NCI-H748 (cell line): ENCODE data around the gene MBD5.
A peak's percentile ranks its signal among the peaks of the same experiment; 100 is the strongest.

Experiments
- DNase-seq: peaks from one replicate; lab custom pipeline; 2025; ENCODE audit not compliant: unreplicated experiment; lab: John Stamatoyannopoulos, UW

MBD5 gene

GRCh38 chr2:148022882-148023281 is 2.0 kb downstream of the MBD5 start:
- no peak for DNase-seq

GRCh38 chr2:148023861-148024260 is 3.0 kb downstream of the MBD5 start:
- DNase-seq: no peak

DNA sequence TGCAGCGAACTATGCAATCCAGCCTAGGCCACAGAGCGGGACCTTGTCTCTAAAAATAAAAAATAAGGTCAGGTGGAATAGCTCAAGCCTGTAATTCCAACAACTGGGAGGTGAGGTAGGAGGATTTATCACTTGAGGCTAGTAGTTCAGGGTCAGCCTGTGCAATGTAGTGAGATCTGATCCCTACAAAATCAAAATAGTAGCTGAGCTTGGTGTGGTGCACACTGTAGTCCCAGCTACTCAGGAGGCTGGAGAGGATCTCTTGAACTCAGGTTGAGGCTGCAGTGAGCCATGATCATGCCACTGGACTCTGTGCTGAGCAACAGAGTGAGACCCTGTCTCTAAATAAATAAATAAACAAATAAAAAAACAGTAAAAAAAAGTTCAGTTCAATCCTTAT is 5.7 kb downstream of the MBD5 start:
- no peak for DNase-seq

GRCh38 chr2:148027822-148028221 is 6.9 kb downstream of the MBD5 start:
- no peak for DNase-seq

- no peak for DNase-seq
These were observed 7.9 kb downstream of the MBD5 start for GRCh38 chr2:148028781-148029180.

GRCh38 chr2:148031152-148031551 is 10.3 kb downstream of the MBD5 start:
- no peak for DNase-seq

DNA sequence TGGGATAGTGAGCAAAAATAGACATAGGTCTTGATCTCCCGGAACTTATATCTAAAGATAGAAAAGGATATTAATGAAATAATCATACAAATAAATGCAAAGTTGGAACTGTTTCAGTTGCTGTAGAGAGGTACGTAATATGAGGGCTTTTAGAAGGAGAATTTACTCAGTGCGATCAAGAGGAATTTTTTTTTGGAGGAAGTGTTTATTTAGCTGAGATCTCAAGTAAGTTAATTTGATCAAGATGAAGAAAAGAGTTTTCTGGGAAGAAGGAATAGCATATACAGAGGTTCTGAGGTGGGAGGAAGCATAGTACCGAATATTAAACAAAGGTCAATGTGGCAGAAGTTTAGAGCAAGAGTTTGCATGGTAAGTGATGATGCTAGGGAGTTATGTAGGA is 11.3 kb downstream of the MBD5 start:
- no peak for DNase-seq

DNA sequence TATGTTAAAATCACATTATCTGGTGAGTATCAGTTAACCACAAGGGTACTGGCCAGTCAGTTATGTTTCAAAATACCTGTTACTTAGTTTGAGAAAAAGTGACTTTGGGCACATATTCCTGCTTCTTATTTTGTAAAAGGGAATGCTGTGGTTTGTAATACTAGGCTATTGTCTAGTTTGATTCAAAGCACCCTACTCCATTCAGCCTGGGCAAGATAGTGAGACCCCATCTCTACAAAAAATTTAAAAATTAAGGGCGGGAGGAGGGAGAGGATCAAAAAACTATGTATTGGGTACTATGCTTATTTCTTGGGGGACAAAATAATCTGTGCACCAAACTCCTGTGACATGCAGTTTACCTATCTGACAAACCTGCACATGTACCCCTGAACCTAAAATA is 18.9 kb downstream of the MBD5 start:
- no peak for DNase-seq

- no peak for DNase-seq
These were observed 21.3 kb downstream of the MBD5 start for GRCh38 chr2:148042219-148042618.

DNA sequence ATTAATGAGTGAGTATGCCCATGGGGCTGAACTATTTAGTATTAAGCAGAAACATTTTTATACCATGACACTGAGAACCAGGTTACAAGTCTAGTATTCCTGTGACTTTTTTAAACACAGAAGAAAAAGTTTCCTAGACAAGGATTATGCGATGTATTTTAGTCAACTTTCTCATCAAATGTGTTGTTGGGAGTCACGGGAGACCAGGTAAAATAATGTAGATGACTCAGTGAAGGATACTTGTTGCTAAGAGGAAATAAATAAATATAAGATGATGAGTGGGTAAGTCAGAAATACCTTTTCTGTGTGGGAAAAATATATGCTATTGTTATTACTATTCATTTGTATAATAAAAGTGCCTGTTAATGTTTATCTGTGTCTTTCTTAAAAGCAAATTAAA is 23.4 kb downstream of the MBD5 start:
- DNase-seq: no peak

- DNase-seq: no peak
These were observed 25.9 kb downstream of the MBD5 start for GRCh38 chr2:148046802-148047201.

- no peak for DNase-seq
These were observed 27.8 kb downstream of the MBD5 start for GRCh38 chr2:148048475-148049221.

DNA sequence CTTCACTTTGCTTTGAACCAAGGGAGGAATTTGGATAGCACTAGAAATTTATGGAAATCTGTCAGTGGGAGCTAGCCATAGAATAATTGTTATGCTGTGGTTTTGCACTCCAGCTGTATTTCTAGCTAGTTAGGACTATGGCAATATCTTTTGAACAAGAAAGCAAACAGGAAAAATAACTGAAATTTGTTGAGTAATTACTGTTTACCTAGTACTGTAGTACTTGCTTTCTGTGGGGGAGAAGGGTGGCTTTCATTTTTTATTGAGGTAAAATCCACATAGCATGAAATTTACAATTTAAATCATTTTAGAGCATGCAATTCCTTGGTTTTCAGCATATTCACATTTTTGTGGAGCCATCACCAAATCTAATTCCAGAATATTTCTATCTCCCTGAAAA is 28.4 kb downstream of the MBD5 start:
- no peak for DNase-seq

- no peak for DNase-seq
These were observed 31.8 kb downstream of the MBD5 start for GRCh38 chr2:148052687-148053086.

GRCh38 chr2:148058641-148059040 is 37.8 kb downstream of the MBD5 start:
- DNase-seq: no peak

DNA sequence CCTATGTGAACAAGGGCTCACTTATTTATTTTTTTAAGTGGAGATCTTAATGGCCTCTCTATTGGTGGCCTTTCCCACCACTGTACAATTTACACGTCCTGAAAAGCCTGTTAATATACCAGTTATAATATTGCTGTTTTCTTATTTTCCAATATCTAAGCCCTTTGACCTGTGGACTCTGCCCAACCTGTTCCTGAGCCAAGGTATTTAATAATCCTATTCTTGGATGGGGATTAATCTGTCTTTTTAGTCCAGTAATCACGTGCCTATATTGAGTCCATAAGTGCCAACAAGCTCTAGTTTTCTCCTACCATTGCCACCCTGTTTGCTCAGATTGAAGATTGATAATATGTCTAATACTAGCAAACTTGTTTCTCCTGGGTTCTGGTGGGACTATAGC is 42.7 kb downstream of the MBD5 start:
- no peak for DNase-seq

DNA sequence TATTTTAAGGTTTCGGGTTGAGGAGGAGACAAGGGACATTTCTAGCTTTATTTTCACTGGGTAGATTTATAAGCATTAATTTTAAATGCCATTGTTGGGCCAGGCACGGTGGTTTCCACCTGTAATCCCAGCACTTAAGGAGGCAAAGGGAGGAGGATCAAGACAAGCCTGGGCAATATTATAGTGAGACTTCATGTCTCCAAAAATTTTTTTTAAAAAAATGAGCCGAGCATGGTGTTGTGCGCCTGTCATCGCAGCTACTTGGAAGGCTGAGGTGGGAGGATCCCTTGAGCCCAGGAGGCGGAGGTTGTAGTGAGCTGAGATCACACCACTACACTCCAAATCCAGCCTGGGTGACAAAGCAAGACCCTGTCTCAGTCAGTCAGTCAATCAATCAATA is 45.0 kb downstream of the MBD5 start:
- no peak for DNase-seq

GRCh38 chr2:148067801-148068200 is 46.9 kb downstream of the MBD5 start:
- peak; percentile 54 for DNase-seq

DNA sequence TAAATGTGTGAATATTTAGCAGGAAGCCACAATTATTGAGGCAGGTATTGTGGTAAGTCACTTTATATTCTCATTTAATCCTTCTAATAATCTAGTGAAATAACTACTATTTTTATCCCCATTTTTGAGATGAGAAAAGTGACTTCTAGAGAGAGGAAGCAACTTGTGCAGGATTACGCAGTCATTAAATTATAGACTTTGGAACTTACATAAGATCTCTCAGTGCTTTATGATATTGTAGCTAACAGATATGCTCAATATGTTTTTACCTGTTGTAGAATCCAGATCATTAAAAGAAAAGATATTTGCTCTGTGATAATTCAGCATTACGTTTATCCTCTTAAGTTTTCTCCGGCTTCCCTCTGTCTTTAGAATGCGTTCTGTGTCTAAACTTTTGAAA is 50.5 kb downstream of the MBD5 start:
- DNase-seq: no peak

DNA sequence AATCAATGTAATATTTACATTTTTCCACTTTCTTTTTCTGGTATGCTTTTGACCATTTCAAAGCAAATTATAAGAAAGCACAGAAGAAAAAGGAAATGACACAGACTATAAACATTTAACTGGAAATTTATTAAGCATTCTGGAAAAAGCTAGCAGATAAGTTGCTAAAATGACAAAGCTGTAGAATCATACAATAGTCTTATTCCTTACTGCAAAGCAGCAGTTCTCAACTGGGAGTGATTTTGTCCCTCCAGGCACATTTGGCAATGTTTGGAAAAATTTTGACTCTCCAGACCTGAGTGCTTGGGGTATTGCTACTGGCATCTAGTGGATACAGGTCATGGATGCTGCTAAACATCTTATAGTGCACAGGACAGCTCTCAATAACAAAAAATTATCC is 75.1 kb downstream of the MBD5 start:
- DNase-seq: no peak

DNA sequence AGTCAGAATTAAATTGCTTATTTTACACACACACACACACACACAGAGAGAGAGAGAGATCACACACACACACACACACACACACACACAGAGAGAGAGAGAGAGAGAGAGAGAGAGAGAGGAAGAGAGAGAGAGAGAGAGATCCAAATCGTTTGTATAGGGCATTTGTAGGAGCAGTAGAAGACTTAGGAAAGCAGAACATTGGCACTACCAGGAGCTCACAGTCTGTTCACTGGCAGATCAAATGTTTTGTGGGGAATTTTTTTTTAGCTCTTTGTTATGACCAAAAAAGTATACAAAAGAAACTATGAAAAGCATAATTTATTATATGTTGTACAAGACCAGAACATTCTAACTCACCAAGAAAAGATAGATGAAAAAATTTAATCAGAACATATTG is 81.8 kb downstream of the MBD5 start:
- no peak for DNase-seq

- DNase-seq: no peak
These were observed 83.1 kb downstream of the MBD5 start for GRCh38 chr2:148103946-148104345.

GRCh38 chr2:148106331-148106730 is 85.4 kb downstream of the MBD5 start:
- no peak for DNase-seq
